ENCODE results near the gene NEDD4L. TPM values are rescaled to one million over a fixed set of nuclear protein-coding genes. Genes with fewer than 3 reads are reported as not detected.

Gene NEDD4L
- total and polyA plus RNA-seq, 10 of the 15 experiments (the other 5 are each of a cell fraction or from before 2014, with no cell fraction given) = 7.4 to 24.0 (median 17.7) TPM

DNA sequence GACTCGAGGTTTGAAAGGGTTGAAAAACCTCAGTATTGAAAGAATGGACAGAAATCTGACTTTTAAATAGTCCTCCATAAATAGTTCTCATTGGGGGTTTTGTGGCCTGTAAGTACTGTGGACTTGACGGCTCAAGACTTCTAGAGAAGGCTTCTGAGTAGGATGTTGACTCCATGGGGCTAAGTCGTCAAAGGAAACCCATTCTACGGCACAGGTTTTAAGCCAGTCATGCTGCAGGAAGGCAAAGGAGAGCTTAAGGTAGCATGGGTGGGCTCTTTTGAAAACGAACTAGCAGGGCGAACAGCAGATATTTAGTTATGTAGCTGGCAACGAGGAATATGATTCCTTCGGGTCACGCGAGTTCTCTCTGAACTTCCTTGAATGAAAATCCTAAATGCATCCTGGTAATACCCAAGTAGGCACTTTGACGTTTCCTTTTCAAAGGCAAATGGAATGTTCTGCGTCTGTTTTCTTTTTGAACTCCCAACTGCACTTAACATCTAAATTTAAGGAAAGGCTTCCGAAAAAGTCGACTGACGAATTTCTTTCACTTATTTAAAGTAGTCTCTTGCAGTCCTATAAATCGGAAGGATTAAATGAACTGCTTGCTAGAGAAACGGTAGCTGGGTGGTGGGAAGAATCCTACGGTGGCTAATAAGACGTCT lies 1.1 kb upstream of the NEDD4L start:
- Histone ChIP-seq H3K27ac (ENCODE audit: control insufficient read depth, insufficient read depth) (no peak overlapping the region), H3K9ac (ENCODE audit: control insufficient read depth, insufficient read depth, low read length) (no peak overlapping the region), H3K27me3 (replicated peaks in 1 of 2; ENCODE audit: control insufficient read depth in 2 of 2, insufficient read depth in 2 of 2, low read length in 1 of 2) (no peaks in the 10 kb centered on the region), H3K4me2 (ENCODE audit: control insufficient read depth, insufficient read depth) (peak overlapping the region; percentile 76), H3K36me3 (ENCODE audit: control insufficient read depth in 2 of 2, insufficient read depth in 2 of 2, low read length in 1 of 2) (no peaks in the 10 kb centered on the region), H4K20me1 (ENCODE audit: control insufficient read depth, insufficient read depth) (no peaks in the 10 kb centered on the region), H3K4me1 (ENCODE audit: control insufficient read depth, insufficient read depth, low read length) (peaks cover 6% of the 10 kb centered on the region; the same call in 1 of the 2 replicates), H2AFZ (ENCODE audit: control insufficient read depth, low read depth, low read length) (peak overlapping the region; percentile 70), H3K9me3 (replicated peaks; ENCODE audit: control insufficient read depth, insufficient read depth, low read length) (no peaks in the 10 kb centered on the region), H3K79me2 (ENCODE audit: control insufficient read depth, insufficient read depth, low read length) (peaks cover 5% of the 10 kb centered on the region), H3K4me3 (peak overlapping the region; percentile 64; the same call in 1 of the 2 replicates)
- in situ Hi-C loops (cut with MboI) = no loop called here
- ChIA-PET CTCF (interaction anchor here (0.6 to 6.9 kb wide), 48 partner anchors 10 to 539 kb away, joined by 3 to 117 read pairs (median 4); partner anchors contain the start of gene NARS1), SMC1A (ENCODE audit: uncharacterized antibody, unreplicated experiment) (interaction anchor here (0.6 to 4.0 kb wide), 32 partner anchors 10 to 1427 kb away, joined by 3 to 37 read pairs (median 4); no protein-coding TSS in a partner anchor), POLR2A (interaction anchor here (0.7 kb wide), 1 partner anchor 422 kb away, joined by 3 read pairs; no protein-coding TSS in a partner anchor), RAD21 (ENCODE audit: unreplicated experiment) (interaction anchor here (0.7 to 3.2 kb wide), 27 partner anchors 9 to 454 kb away, joined by 3 to 41 read pairs (median 5); no protein-coding TSS in a partner anchor)
- FAIRE-seq = no peak
- ATAC-seq = no peak
- no peak for DNase-seq (ENCODE audit: low read depth, low spot score)
- intact Hi-C loops (cut with micrococcal nuclease; ENCODE audit: unreplicated experiment) = loop anchor here (1.0 to 10.0 kb wide), 9 partner anchors 79 to 719 kb away; no protein-coding TSS in a partner anchor
- under 1% methylated on average over 19 of the region's 19 CpGs for WGBS (ENCODE audit: insufficient coverage, insufficient replicate concordance, low lambda C conversion rate, missing lambda C conversion rate)
- no TSS peak for BruUV-seq (replicated peaks)
- TF ChIP-seq, protein P1, sequence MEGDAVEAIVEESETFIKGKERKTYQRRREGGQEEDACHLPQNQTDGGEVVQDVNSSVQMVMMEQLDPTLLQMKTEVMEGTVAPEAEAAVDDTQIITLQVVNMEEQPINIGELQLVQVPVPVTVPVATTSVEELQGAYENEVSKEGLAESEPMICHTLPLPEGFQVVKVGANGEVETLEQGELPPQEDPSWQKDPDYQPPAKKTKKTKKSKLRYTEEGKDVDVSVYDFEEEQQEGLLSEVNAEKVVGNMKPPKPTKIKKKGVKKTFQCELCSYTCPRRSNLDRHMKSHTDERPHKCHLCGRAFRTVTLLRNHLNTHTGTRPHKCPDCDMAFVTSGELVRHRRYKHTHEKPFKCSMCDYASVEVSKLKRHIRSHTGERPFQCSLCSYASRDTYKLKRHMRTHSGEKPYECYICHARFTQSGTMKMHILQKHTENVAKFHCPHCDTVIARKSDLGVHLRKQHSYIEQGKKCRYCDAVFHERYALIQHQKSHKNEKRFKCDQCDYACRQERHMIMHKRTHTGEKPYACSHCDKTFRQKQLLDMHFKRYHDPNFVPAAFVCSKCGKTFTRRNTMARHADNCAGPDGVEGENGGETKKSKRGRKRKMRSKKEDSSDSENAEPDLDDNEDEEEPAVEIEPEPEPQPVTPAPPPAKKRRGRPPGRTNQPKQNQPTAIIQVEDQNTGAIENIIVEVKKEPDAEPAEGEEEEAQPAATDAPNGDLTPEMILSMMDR (IDR thresholded peaks at IDR 0.05 in 2 of 3, conservative IDR thresholded peaks at IDR 0.05 in 1 of 3; ENCODE audit: control insufficient read depth in 2 of 3, extremely low read depth in 1 of 3, insufficient read depth in 1 of 3, low read depth in 3 of 3, low read length in 3 of 3) = no peak
- TF ChIP-seq, protein P2, sequence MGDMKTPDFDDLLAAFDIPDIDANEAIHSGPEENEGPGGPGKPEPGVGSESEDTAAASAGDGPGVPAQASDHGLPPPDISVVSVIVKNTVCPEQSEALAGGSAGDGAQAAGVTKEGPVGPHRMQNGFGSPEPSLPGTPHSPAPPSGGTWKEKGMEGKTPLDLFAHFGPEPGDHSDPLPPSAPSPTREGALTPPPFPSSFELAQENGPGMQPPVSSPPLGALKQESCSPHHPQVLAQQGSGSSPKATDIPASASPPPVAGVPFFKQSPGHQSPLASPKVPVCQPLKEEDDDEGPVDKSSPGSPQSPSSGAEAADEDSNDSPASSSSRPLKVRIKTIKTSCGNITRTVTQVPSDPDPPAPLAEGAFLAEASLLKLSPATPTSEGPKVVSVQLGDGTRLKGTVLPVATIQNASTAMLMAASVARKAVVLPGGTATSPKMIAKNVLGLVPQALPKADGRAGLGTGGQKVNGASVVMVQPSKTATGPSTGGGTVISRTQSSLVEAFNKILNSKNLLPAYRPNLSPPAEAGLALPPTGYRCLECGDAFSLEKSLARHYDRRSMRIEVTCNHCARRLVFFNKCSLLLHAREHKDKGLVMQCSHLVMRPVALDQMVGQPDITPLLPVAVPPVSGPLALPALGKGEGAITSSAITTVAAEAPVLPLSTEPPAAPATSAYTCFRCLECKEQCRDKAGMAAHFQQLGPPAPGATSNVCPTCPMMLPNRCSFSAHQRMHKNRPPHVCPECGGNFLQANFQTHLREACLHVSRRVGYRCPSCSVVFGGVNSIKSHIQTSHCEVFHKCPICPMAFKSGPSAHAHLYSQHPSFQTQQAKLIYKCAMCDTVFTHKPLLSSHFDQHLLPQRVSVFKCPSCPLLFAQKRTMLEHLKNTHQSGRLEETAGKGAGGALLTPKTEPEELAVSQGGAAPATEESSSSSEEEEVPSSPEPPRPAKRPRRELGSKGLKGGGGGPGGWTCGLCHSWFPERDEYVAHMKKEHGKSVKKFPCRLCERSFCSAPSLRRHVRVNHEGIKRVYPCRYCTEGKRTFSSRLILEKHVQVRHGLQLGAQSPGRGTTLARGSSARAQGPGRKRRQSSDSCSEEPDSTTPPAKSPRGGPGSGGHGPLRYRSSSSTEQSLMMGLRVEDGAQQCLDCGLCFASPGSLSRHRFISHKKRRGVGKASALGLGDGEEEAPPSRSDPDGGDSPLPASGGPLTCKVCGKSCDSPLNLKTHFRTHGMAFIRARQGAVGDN (IDR thresholded peaks at IDR 0.05) = no peak
- TF ChIP-seq, protein P3, sequence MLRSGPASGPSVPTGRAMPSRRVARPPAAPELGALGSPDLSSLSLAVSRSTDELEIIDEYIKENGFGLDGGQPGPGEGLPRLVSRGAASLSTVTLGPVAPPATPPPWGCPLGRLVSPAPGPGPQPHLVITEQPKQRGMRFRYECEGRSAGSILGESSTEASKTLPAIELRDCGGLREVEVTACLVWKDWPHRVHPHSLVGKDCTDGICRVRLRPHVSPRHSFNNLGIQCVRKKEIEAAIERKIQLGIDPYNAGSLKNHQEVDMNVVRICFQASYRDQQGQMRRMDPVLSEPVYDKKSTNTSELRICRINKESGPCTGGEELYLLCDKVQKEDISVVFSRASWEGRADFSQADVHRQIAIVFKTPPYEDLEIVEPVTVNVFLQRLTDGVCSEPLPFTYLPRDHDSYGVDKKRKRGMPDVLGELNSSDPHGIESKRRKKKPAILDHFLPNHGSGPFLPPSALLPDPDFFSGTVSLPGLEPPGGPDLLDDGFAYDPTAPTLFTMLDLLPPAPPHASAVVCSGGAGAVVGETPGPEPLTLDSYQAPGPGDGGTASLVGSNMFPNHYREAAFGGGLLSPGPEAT (IDR thresholded peaks at IDR 0.05; ENCODE audit: low read depth) = no peak
- no peak for TF ChIP-seq POLR2AphosphoS5 (IDR thresholded peaks at IDR 0.05; ENCODE audit: low read length)
- no peak for TF ChIP-seq BACH1 (IDR thresholded peaks at IDR 0.05; ENCODE audit: borderline replicate concordance)
- no peak for TF ChIP-seq EED (IDR thresholded peaks at IDR 0.05; ENCODE audit: low read depth)
- no peak for TF ChIP-seq RAD21 (IDR thresholded peaks at IDR 0.05; ENCODE audit: insufficient read depth, low read depth, low read length)
- TF ChIP-seq SPI1 (IDR thresholded peaks at IDR 0.05; ENCODE audit: borderline replicate concordance, insufficient read depth, low read depth, low read length) = no peak
- TF ChIP-seq CBX5 (IDR thresholded peaks at IDR 0.05; ENCODE audit: low read depth) = no peak
- TF ChIP-seq, protein P4, sequence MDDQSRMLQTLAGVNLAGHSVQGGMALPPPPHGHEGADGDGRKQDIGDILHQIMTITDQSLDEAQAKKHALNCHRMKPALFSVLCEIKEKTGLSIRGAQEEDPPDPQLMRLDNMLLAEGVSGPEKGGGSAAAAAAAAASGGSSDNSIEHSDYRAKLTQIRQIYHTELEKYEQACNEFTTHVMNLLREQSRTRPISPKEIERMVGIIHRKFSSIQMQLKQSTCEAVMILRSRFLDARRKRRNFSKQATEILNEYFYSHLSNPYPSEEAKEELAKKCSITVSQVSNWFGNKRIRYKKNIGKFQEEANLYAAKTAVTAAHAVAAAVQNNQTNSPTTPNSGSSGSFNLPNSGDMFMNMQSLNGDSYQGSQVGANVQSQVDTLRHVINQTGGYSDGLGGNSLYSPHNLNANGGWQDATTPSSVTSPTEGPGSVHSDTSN (IDR thresholded peaks at IDR 0.05; ENCODE audit: insufficient replicate concordance, low read depth, low read length) = no peak
- TF ChIP-seq, protein P5, sequence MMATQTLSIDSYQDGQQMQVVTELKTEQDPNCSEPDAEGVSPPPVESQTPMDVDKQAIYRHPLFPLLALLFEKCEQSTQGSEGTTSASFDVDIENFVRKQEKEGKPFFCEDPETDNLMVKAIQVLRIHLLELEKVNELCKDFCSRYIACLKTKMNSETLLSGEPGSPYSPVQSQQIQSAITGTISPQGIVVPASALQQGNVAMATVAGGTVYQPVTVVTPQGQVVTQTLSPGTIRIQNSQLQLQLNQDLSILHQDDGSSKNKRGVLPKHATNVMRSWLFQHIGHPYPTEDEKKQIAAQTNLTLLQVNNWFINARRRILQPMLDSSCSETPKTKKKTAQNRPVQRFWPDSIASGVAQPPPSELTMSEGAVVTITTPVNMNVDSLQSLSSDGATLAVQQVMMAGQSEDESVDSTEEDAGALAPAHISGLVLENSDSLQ (IDR thresholded peaks at IDR 0.05) = no peak
- TF ChIP-seq SMAD5 (IDR thresholded peaks at IDR 0.05; ENCODE audit: low read depth) = no peak
